Endothelial cell of umbilical vein (primary cell): ENCODE measurements around the gene STIMATE.

Source experiments
- CTCF ChIP-seq, 2 donors: IDR thresholded peaks; 1 replicate in 1 of 2; 2 replicates in 1 of 2; pipeline ENCODE4 v1.5.1; 2011; ENCODE audit warnings: low read length in 2 of 2, mild to moderate bottlenecking in 2 of 2, moderate library complexity in 2 of 2, control low read depth in 1 of 2, inconsistent platforms in 1 of 2, low read depth in 1 of 2; ENCODE audit not compliant: insufficient read depth in 1 of 2; ENCODE audit errors: extremely low read depth in 1 of 2
- MYC ChIP-seq: IDR thresholded peaks from one replicate; pipeline ENCODE4 v1.6.1; 2011; ENCODE audit warnings: mild to moderate bottlenecking, low read depth, low read length
- POLR2A ChIP-seq: IDR thresholded peaks from 2 replicates; pipeline ENCODE4 v1.6.1; 2012; ENCODE audit warnings: low read depth, mild to moderate bottlenecking, control low read depth, low read length
- POLR2AphosphoS5 ChIP-seq: IDR thresholded peaks from 2 replicates; pipeline ENCODE4 v1.6.1; 2012; ENCODE audit warnings: low read depth, mild to moderate bottlenecking, control low read depth, low read length, moderate library complexity; ENCODE audit not compliant: insufficient read depth

GRCh38 chr3:52879581-52879980, 17.8 kb downstream of the STIMATE start:
- TF ChIP-seq POLR2AphosphoS5, result no peak
- TF ChIP-seq CTCF (IDR thresholded peaks at IDR 0.05; ENCODE audit: extremely low read depth in 1 of 2, insufficient read depth in 1 of 2, low read depth in 1 of 2, low read length in 2 of 2), result no peak
- TF ChIP-seq POLR2A, result no peak
- no peak for TF ChIP-seq MYC
